CD4-positive, alpha-beta T cell (primary cell): Measurements from ENCODE around the gene ITPRIPL2. TPM values are rescaled to one million over a fixed set of nuclear protein-coding genes. Genes with fewer than 3 reads are reported as not detected.

Experiments
- ATAC-seq: fragments of 200-7000 bp; cut with Tn5 transposase; one replicate; pipeline ENCODE4 v1.10.0; 2022; ENCODE audit warnings: mild to moderate bottlenecking; ENCODE audit not compliant: poor library complexity
- CTCF ChIA-PET: fragments of 350-600 bp; sonication (Branson Sonifier 250); formaldehyde crosslinking; loops from one replicate; lab custom pipeline; 2021; ENCODE audit warnings: antibody characterized with exemption, inconsistent platforms; lab: Charles Lee
- POLR2A ChIA-PET: fragments of 350-600 bp; sonication (Branson Sonifier 250); formaldehyde crosslinking; loops from one replicate; lab custom pipeline; 2021; ENCODE audit warnings: antibody characterized with exemption, inconsistent platforms; lab: Charles Lee
- DNase-seq, 14 experiments: peaks; one replicate each; pipeline ENCODE4 v3.0.0-alpha.2; 2013 to 2020; ENCODE audit warnings: mixed read lengths in 2 of 14
- H3K27ac ChIP-seq, 2 donors: one replicate each; pipeline versions ENCODE4 v1.5.1 to v1.7.0; 2013; ENCODE audit warnings: low read length in 2 of 2, low read depth in 1 of 2, mild to moderate bottlenecking in 1 of 2
- H3K27me3 ChIP-seq, 2 experiments: 1 replicate in 1 of 2; 2 replicates in 1 of 2; pipeline versions ENCODE4 v1.6.1 to v1.7.0; 2013; ENCODE audit warnings: low read length in 2 of 2, control low read depth in 1 of 2, mild to moderate bottlenecking in 1 of 2, moderate library complexity in 1 of 2; ENCODE audit not compliant: insufficient read depth in 2 of 2, control insufficient read depth in 1 of 2
- H3K36me3 ChIP-seq: one replicate; pipeline ENCODE4 v1.6.1; 2013; ENCODE audit warnings: low read length, control low read depth; ENCODE audit not compliant: insufficient read depth
- H3K4me1 ChIP-seq: one replicate; pipeline ENCODE4 v1.6.1; 2013; ENCODE audit warnings: low read length, control low read depth; ENCODE audit not compliant: insufficient read depth
- H3K4me3 ChIP-seq: one replicate; pipeline ENCODE4 v1.5.1; 2013; ENCODE audit warnings: mild to moderate bottlenecking, low read length, moderate library complexity
- H3K9me3 ChIP-seq, 2 experiments: 1 replicate in 1 of 2; 2 replicates in 1 of 2; pipeline versions ENCODE4 v1.6.1 to v1.7.0; 2013; ENCODE audit warnings: low read length in 2 of 2, mild to moderate bottlenecking in 2 of 2, control low read depth in 1 of 2, moderate library complexity in 1 of 2; ENCODE audit not compliant: control insufficient read depth in 1 of 2, insufficient read depth in 1 of 2
- H3K27ac Mint-ChIP-seq: one replicate; pipeline ENCODE4 v1.8.0; 2020; ENCODE audit warnings: mixed read lengths
- H3K27me3 Mint-ChIP-seq: one replicate; pipeline ENCODE4 v1.8.0; 2021; ENCODE audit warnings: mixed read lengths
- H3K36me3 Mint-ChIP-seq: one replicate; pipeline ENCODE4 v1.8.0; 2021; ENCODE audit warnings: low read depth, mixed read lengths
- H3K4me1 Mint-ChIP-seq: one replicate; pipeline ENCODE4 v1.8.0; 2021; ENCODE audit warnings: low read depth, mixed read lengths
- H3K4me3 Mint-ChIP-seq: one replicate; pipeline ENCODE4 v1.8.0; 2020; ENCODE audit warnings: mild to moderate bottlenecking, mixed read lengths
- H3K9me3 Mint-ChIP-seq: one replicate; pipeline ENCODE4 v1.8.0; 2020; ENCODE audit warnings: mixed read lengths
- CTCF ChIP-seq: fragments of 200-600 bp; IDR thresholded peaks from one replicate; pipeline ENCODE4 v1.8.0; 2022; ENCODE audit warnings: antibody characterized with exemption, mild to moderate bottlenecking
- intact Hi-C, 2 experiments: fragments of 100-400 bp; cut with DNase I in 1 of 2; cut with micrococcal nuclease in 1 of 2; formaldehyde crosslinking; loops; one replicate each; pipeline versions ENCODE4 v1.15.1 to v1.9.0; 2023 to 2025; cut with DNase I, micrococcal nuclease
- total RNA-seq, 174 experiments: library from RNA in 2 of 174; stranded (reverse) in 2 of 174; gene quantifications; one replicate each; pipeline ENCODE4 v1.2.3 and lab custom pipeline; 2021 to 2026

Gene ITPRIPL2
- total RNA-seq, 2 experiments from 2014 or later: 0.31 to 0.36 TPM

GRCh38 chr16:19112099-19112407, 1.7 kb upstream of the ITPRIPL2 start:
- peaks cover 0 to 12% of the 10 kb centered on the region in 2 experiments for H3K9me3 ChIP-seq
- H3K4me1 Mint-ChIP-seq: peaks cover 2% of the 10 kb centered on the region
- H3K36me3 ChIP-seq: no peaks in the 10 kb centered on the region
- no peak for DNase-seq
- TF ChIP-seq CTCF: no peak
- peaks cover 60% of the 10 kb centered on the region for H3K27me3 Mint-ChIP-seq
- no peak for ATAC-seq
- H3K36me3 Mint-ChIP-seq: no peaks in the 10 kb centered on the region
- peaks cover 17 to 21% of the 10 kb centered on the region in 2 experiments for H3K27me3 ChIP-seq
- ChIA-PET POLR2A (no interaction called here), CTCF (no interaction called here)
- no peak overlapping the region for H3K4me3 ChIP-seq
- no peaks in the 10 kb centered on the region for H3K9me3 Mint-ChIP-seq
- H3K27ac Mint-ChIP-seq: no peak overlapping the region
- peaks cover 12% of the 10 kb centered on the region for H3K4me1 ChIP-seq
- intact Hi-C loops: no loop called here
- no peak overlapping the region for H3K4me3 Mint-ChIP-seq
- H3K27ac ChIP-seq: no peak overlapping the region

GRCh38 chr16:19114359-19115147, 789 bp downstream of the ITPRIPL2 start:
- H3K27me3 ChIP-seq: peaks cover 19 to 22% of the 10 kb centered on the region in 2 experiments
- intact Hi-C loops: no loop called here
- Mint-ChIP-seq H3K36me3 (no peaks in the 10 kb centered on the region), H3K4me1 (peaks cover 18% of the 10 kb centered on the region), H3K9me3 (no peaks in the 10 kb centered on the region), H3K4me3 (no peak overlapping the region), H3K27me3 (peaks cover 56% of the 10 kb centered on the region), H3K27ac (no peak overlapping the region)
- peak in 2 of 14 experiments; percentile 20 to 21 for DNase-seq
- no peaks in the 10 kb centered on the region for H3K36me3 ChIP-seq
- ATAC-seq: no peak
- POLR2A ChIA-PET: no interaction called here
- peaks cover 24% of the 10 kb centered on the region for H3K4me1 ChIP-seq
- H3K4me3 ChIP-seq: peak overlapping the region; percentile 39
- H3K27ac ChIP-seq: no peak overlapping the region
- H3K9me3 ChIP-seq: peaks cover 0 to 12% of the 10 kb centered on the region in 2 experiments
- CTCF ChIA-PET: no interaction called here
- no peak for TF ChIP-seq CTCF

DNA sequence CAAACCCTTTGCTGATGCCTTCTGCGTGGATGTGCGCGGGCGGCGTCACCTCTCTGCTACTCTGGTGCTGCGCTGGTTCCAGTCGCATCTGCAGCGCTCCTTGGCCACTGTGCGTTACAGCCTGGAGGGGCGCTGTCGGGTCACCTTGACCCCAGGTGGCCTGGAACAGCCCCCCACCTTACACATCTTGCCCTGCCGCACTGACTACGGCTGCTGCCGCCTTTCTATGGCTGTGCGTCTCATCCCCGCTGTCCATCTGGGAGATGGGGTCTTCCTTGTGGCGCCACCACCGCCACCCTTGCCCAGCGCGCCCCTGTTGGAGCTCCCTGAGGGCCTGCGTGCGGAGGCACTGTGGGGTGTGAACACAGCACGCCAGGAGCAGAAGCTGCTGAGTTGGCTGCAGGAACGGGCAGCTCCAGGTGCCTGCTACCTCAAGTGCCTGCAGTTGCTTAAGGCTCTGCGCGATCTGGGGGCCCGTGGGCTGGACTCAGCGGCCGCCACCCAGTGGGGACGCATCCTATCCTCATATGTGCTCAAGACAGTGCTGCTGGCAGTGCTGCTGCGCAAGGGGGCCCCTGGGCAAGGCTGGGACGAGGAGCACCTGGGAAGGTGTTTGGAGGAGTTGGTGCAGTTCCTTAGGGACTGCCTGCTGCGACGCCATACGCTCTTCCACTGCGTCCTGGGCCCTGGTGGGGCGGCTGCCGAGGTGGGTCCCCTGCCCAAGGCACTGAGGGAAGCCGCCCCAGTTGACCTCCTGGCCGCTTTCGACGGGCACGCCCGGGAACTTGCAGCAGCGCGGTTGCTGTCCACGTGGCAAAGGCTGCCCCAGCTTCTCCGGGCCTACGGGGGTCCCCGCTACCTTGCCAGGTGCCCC, 1.6 kb downstream of the ITPRIPL2 start:
- no peak for DNase-seq
- Mint-ChIP-seq H3K4me1 (peaks cover 19% of the 10 kb centered on the region), H3K4me3 (no peak overlapping the region), H3K9me3 (no peaks in the 10 kb centered on the region), H3K27me3 (peaks cover 51% of the 10 kb centered on the region), H3K27ac (no peak overlapping the region), H3K36me3 (no peaks in the 10 kb centered on the region)
- intact Hi-C loops: no loop called here
- ChIA-PET CTCF (no interaction called here), POLR2A (no interaction called here)
- H3K36me3 ChIP-seq: no peaks in the 10 kb centered on the region
- H3K9me3 ChIP-seq: peaks cover 0 to 12% of the 10 kb centered on the region in 2 experiments
- TF ChIP-seq CTCF: no peak
- peaks cover 24% of the 10 kb centered on the region for H3K4me1 ChIP-seq
- peaks cover 19 to 22% of the 10 kb centered on the region in 2 experiments for H3K27me3 ChIP-seq
- no peak overlapping the region for H3K4me3 ChIP-seq
- no peak overlapping the region for H3K27ac ChIP-seq
- ATAC-seq: no peak
